Neuron (in vitro differentiated cells): Measurements from ENCODE around the gene PLEKHD1.

Experiments used
- H2AFZ ChIP-seq: one replicate; pipeline ENCODE4 v1.6.1; 2013; ENCODE audit warnings: low read depth, mild to moderate bottlenecking, inconsistent platforms, low read length, moderate library complexity
- H3K27me3 ChIP-seq: one replicate; pipeline ENCODE4 v1.6.1; 2013; ENCODE audit warnings: low read length; ENCODE audit not compliant: insufficient read depth
- H3K36me3 ChIP-seq: one replicate; pipeline ENCODE4 v1.6.1; 2013; ENCODE audit warnings: low read length; ENCODE audit not compliant: insufficient read depth
- H3K4me1 ChIP-seq: one replicate; pipeline ENCODE4 v1.6.1; 2013; ENCODE audit warnings: low read length; ENCODE audit not compliant: insufficient read depth
- H3K4me3 ChIP-seq: 2 replicates; pipeline ENCODE4 v1.5.1; 2013; ENCODE audit warnings: mild to moderate bottlenecking, low read length, moderate library complexity
- H3K9me3 ChIP-seq: one replicate; pipeline ENCODE4 v1.6.1; 2013; ENCODE audit warnings: low read length

Gene PLEKHD1

DNA sequence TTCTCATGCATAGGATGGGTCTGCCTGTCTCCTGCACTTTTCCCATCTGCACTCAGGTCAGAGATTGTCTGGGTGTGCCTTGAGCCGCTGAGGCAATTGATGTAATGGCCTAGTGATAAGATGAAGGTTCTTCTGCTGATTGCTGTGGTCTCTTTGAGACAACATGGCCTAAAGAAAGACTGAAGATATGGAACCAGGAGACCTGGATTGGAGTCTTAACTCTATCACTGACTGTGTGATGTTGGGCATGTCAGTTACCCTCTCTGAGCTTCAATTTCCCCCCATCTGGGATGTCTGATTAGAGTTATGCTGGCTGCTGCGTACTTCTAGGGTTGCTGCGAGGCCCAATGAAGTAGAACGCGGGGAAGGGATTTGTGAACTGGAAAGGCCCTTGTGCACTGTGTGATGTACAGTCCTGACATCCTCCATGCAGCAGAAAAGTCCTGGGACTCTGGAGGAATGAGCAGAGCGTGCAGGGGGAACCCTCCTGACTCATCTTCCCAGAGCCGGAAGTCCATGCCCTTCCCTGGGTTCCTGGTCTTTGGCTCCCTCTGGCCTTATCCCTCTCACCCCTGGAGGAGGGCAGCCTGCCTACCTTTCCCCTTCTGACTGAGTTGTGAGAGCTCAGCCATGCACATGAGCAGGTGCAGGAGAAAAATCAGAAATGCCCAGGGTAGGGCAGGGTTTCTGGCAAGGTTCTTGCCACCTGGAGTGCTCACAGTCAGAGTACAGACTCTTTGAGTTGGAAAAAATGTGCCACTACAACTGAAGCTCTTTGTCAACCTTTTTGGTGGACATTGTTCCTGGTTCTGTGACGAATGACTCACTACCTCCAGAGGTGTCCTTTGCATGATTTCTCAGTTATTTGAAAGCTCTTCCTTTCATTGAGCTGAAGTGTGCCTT lies 21.1 kb downstream of the PLEKHD1 start:
- Histone ChIP-seq H2AFZ (no peak overlapping the region), H3K27me3 (peaks cover 18% of the 10 kb centered on the region), H3K4me1 (no peaks in the 10 kb centered on the region), H3K4me3 (no peak overlapping the region), H3K36me3 (no peaks in the 10 kb centered on the region), H3K9me3 (no peaks in the 10 kb centered on the region)

- Histone ChIP-seq H3K27me3 (peaks cover 16% of the 10 kb centered on the region), H2AFZ (no peak overlapping the region), H3K36me3 (no peaks in the 10 kb centered on the region), H3K4me1 (no peaks in the 10 kb centered on the region), H3K9me3 (no peaks in the 10 kb centered on the region), H3K4me3 (no peak overlapping the region)
Observed at GRCh38 chr14:69506241-69506595, 21.7 kb downstream of the PLEKHD1 start.

DNA sequence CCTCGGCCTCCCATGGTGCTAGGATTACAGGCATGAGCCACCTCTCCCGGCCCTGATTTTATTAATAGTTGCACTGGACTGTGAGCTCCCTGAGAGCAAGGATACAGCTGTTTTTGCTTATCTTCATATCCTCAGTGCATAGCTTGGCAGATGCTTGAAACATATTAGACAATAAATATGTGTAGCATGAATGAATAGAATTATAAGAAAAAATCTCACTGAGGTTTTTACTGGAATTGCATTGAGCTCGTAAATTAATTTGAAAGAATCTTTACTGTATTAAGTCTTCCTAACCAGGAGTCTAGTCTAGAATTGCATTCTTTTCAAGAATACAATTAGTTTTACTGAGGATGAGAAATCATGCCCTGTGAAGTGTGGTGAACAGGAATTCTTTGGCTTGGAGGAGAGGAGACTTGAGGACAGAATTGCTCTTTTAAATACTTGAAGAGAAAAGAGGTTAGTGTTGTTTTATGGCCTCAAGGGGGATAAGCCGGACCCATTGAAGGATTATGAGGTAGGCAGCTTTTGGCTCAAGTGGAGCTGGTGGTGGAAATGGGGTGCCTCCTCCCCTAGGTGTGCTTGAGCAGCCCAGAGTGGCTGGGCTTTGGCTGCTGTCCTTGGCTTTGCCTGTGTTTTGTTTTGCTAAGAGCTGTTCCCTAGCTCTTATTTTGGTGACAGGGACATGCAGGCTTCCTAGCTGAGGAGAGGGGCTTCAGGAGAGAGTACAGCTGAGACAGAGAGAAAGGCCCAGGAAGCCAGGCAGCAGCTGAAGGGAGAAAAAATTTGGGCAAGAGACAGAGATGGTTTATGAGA lies 34.0 kb downstream of the PLEKHD1 start:
- Histone ChIP-seq H3K4me3 (no peak overlapping the region), H3K36me3 (no peaks in the 10 kb centered on the region), H3K9me3 (peaks cover 2% of the 10 kb centered on the region), H3K4me1 (no peaks in the 10 kb centered on the region), H2AFZ (no peak overlapping the region), H3K27me3 (peaks cover 11% of the 10 kb centered on the region)

DNA sequence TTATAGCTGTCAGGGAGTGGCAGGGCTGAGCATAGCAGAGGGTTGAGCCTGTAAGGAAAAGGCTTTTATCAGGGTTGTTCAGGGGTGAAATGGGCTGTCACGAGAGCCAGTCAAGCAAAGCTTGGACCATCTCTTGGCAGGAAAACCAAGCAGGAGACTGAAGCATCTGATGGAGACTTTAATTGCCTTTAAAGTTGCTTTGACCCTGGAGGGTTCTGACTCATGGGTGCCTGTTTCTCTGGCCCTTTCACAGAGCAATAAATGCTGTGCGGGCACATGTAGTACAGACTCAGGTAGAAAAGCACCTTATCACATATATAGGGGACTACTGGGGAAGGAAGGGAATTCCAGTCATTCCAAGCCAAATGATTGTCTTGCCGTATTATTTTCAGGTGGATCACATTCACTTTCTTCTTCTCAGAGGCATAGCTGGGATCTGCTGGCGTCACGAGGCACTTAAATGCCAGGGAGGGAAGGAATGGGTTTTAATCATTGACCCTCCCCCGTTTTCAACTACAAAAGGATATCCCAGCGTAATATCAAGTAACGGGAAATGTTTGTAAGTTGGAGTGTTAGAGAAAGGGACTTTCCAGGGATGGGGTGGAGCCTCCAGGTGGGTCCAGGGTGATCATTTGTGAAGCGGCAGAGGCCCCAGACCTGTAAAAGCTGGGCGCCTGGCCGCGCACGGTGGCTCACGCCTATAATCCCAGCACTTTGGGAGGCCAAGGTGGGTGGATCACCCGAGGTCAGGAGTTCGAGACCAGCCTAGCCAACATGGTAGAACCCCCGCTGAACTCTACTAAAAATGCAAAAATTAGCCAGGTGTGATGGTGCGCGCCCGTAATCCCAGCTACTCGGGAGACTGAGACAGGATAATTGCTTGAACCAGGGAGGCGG lies 34.9 kb downstream of the PLEKHD1 start:
- no peak overlapping the region for H2AFZ ChIP-seq
- no peak overlapping the region for H3K4me3 ChIP-seq
- H3K9me3 ChIP-seq = peaks cover 2% of the 10 kb centered on the region
- no peaks in the 10 kb centered on the region for H3K36me3 ChIP-seq
- H3K4me1 ChIP-seq = no peaks in the 10 kb centered on the region
- peaks cover 12% of the 10 kb centered on the region for H3K27me3 ChIP-seq

- Histone ChIP-seq H3K27me3 (peaks cover 16% of the 10 kb centered on the region), H3K4me3 (no peak overlapping the region), H3K9me3 (no peaks in the 10 kb centered on the region), H3K36me3 (no peaks in the 10 kb centered on the region), H3K4me1 (no peaks in the 10 kb centered on the region), H2AFZ (no peak overlapping the region)
Observed at GRCh38 chr14:69522026-69522425, 37.5 kb downstream of the PLEKHD1 start.

- H3K4me3 ChIP-seq = no peak overlapping the region
- H3K27me3 ChIP-seq = peaks cover 21% of the 10 kb centered on the region
- H3K36me3 ChIP-seq = no peaks in the 10 kb centered on the region
- no peak overlapping the region for H2AFZ ChIP-seq
- no peaks in the 10 kb centered on the region for H3K4me1 ChIP-seq
- H3K9me3 ChIP-seq = no peaks in the 10 kb centered on the region
Observed at GRCh38 chr14:69525896-69526295, 41.4 kb downstream of the PLEKHD1 start.

DNA sequence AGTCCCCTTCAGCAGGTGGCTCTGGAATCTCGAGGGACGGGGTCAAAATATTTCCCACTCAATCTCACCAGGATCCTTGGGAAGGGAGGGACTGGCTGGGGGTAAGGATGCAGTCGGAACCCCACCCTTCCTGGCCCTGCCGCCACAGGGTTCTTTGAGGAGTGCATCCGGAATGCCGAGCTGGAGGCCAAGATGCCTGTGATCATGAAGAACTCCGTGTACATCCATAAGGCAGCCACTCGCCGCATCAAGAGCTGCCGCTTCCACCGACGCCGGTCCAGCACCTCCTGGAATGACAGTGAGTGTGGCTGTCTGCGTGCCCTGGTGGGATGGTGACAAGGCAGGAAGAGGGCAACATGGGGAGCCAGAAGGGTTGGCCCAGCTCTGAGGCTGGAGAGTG lies 43.1 kb downstream of the PLEKHD1 start:
- no peak overlapping the region for H3K4me3 ChIP-seq
- no peaks in the 10 kb centered on the region for H3K36me3 ChIP-seq
- H3K27me3 ChIP-seq = peaks cover 21% of the 10 kb centered on the region
- no peaks in the 10 kb centered on the region for H3K9me3 ChIP-seq
- no peaks in the 10 kb centered on the region for H3K4me1 ChIP-seq
- H2AFZ ChIP-seq = no peak overlapping the region

- Histone ChIP-seq H3K4me1 (no peaks in the 10 kb centered on the region), H3K9me3 (no peaks in the 10 kb centered on the region), H3K27me3 (peaks cover 21% of the 10 kb centered on the region)
Observed at GRCh38 chr14:69528143-69528542, 43.6 kb downstream of the PLEKHD1 start.

GRCh38 chr14:69528930-69529329 lies 44.4 kb downstream of the PLEKHD1 start:
- Histone ChIP-seq H3K9me3 (no peaks in the 10 kb centered on the region), H3K27me3 (peaks cover 18% of the 10 kb centered on the region), H3K4me3 (no peak overlapping the region), H3K4me1 (no peaks in the 10 kb centered on the region), H2AFZ (no peak overlapping the region), H3K36me3 (no peaks in the 10 kb centered on the region)

More at GRCh38 chr14:69528143-69528542, 43.6 kb downstream of the PLEKHD1 start:
- no peaks in the 10 kb centered on the region for H3K36me3 ChIP-seq
- H3K4me3 ChIP-seq = no peak overlapping the region
- H2AFZ ChIP-seq = no peak overlapping the region

- Histone ChIP-seq H2AFZ (no peak overlapping the region), H3K27me3 (peaks cover 16% of the 10 kb centered on the region), H3K36me3 (no peaks in the 10 kb centered on the region), H3K9me3 (no peaks in the 10 kb centered on the region), H3K4me3 (no peak overlapping the region), H3K4me1 (no peaks in the 10 kb centered on the region)
Observed at GRCh38 chr14:69529563-69529962, 45.0 kb downstream of the PLEKHD1 start.

DNA sequence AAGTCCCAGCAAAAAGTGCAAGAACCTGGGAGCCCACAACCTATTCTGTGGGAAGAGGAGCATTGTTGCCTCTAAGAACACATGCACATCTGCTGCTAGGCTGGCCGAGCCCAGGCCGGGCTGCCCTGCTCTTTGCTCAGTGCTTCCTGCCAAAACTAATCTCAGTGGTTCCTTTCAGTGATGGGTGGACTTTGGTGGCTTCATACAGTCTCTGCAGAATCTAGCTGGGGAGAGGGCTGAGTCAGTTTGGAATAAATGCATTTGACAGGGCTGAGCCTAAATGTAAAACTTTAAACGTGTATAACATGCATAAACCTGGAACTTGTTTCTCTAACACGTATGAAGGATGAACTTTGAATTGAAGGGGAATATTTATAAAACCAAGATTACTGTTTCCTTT lies 45.6 kb downstream of the PLEKHD1 start:
- Histone ChIP-seq H3K36me3 (no peaks in the 10 kb centered on the region), H3K27me3 (peaks cover 13% of the 10 kb centered on the region), H3K9me3 (no peaks in the 10 kb centered on the region), H2AFZ (no peak overlapping the region), H3K4me3 (no peak overlapping the region), H3K4me1 (no peaks in the 10 kb centered on the region)

- H3K36me3 ChIP-seq = no peaks in the 10 kb centered on the region
- no peak overlapping the region for H2AFZ ChIP-seq
- H3K9me3 ChIP-seq = no peaks in the 10 kb centered on the region
- peaks cover 3% of the 10 kb centered on the region for H3K4me1 ChIP-seq
- H3K4me3 ChIP-seq = no peak overlapping the region
- peaks cover 13% of the 10 kb centered on the region for H3K27me3 ChIP-seq
Observed at GRCh38 chr14:69531135-69531534, 46.6 kb downstream of the PLEKHD1 start.
